Neuron (in vitro differentiated cells): Measurements from ENCODE around the gene UBR1.

ENCODE experiments used
- H2AFZ ChIP-seq: one replicate; pipeline ENCODE4 v1.6.1; 2013; ENCODE audit warnings: low read depth, mild to moderate bottlenecking, inconsistent platforms, low read length, moderate library complexity
- H3K27me3 ChIP-seq: one replicate; pipeline ENCODE4 v1.6.1; 2013; ENCODE audit warnings: low read length; ENCODE audit not compliant: insufficient read depth
- H3K36me3 ChIP-seq: one replicate; pipeline ENCODE4 v1.6.1; 2013; ENCODE audit warnings: low read length; ENCODE audit not compliant: insufficient read depth
- H3K4me1 ChIP-seq: one replicate; pipeline ENCODE4 v1.6.1; 2013; ENCODE audit warnings: low read length; ENCODE audit not compliant: insufficient read depth
- H3K4me3 ChIP-seq: 2 replicates; pipeline ENCODE4 v1.5.1; 2013; ENCODE audit warnings: mild to moderate bottlenecking, low read length, moderate library complexity
- H3K9me3 ChIP-seq: one replicate; pipeline ENCODE4 v1.6.1; 2013; ENCODE audit warnings: low read length

The UBR1 gene

GRCh38 chr15:43102187-43102586, 3.7 kb downstream of the UBR1 start:
- H3K27me3 ChIP-seq: no peaks in the 10 kb centered on the region
- H3K9me3 ChIP-seq: peaks cover 4% of the 10 kb centered on the region
- no peak overlapping the region for H3K4me3 ChIP-seq
- peaks cover 54% of the 10 kb centered on the region for H3K36me3 ChIP-seq
- H3K4me1 ChIP-seq: peaks cover 14% of the 10 kb centered on the region
- no peak overlapping the region for H2AFZ ChIP-seq

- H3K4me1 ChIP-seq: peaks cover 14% of the 10 kb centered on the region
- no peaks in the 10 kb centered on the region for H3K27me3 ChIP-seq
- H3K36me3 ChIP-seq: peaks cover 54% of the 10 kb centered on the region
- H3K9me3 ChIP-seq: peaks cover 4% of the 10 kb centered on the region
- no peak overlapping the region for H3K4me3 ChIP-seq
- H2AFZ ChIP-seq: no peak overlapping the region
Measured at GRCh38 chr15:43100971-43101370, 4.9 kb downstream of the UBR1 start.

GRCh38 chr15:43099105-43099845, 6.6 kb downstream of the UBR1 start:
- peaks cover 55% of the 10 kb centered on the region for H3K36me3 ChIP-seq
- H3K4me1 ChIP-seq: peaks cover 8% of the 10 kb centered on the region
- H3K4me3 ChIP-seq: no peak overlapping the region
- peaks cover 4% of the 10 kb centered on the region for H3K9me3 ChIP-seq
- H2AFZ ChIP-seq: no peak overlapping the region
- H3K27me3 ChIP-seq: no peaks in the 10 kb centered on the region

- Histone ChIP-seq H3K9me3 (peaks cover 4% of the 10 kb centered on the region), H2AFZ (no peak overlapping the region), H3K4me1 (no peaks in the 10 kb centered on the region), H3K36me3 (peaks cover 38% of the 10 kb centered on the region), H3K27me3 (no peaks in the 10 kb centered on the region), H3K4me3 (no peak overlapping the region)
Measured at GRCh38 chr15:43096411-43096810, 9.4 kb downstream of the UBR1 start.

- Histone ChIP-seq H3K27me3 (no peaks in the 10 kb centered on the region), H3K4me3 (no peak overlapping the region), H2AFZ (no peak overlapping the region), H3K9me3 (no peaks in the 10 kb centered on the region), H3K36me3 (peaks cover 32% of the 10 kb centered on the region), H3K4me1 (no peaks in the 10 kb centered on the region)
Measured at GRCh38 chr15:43095708-43096347, 10.0 kb downstream of the UBR1 start.

- no peaks in the 10 kb centered on the region for H3K4me1 ChIP-seq
- H3K9me3 ChIP-seq: no peaks in the 10 kb centered on the region
- no peaks in the 10 kb centered on the region for H3K27me3 ChIP-seq
- peaks cover 28% of the 10 kb centered on the region for H3K36me3 ChIP-seq
- no peak overlapping the region for H2AFZ ChIP-seq
- no peak overlapping the region for H3K4me3 ChIP-seq
Measured at GRCh38 chr15:43095243-43095642, 10.6 kb downstream of the UBR1 start.

GRCh38 chr15:43094416-43095030, 11.3 kb downstream of the UBR1 start:
- H3K4me1 ChIP-seq: no peaks in the 10 kb centered on the region
- H3K27me3 ChIP-seq: no peaks in the 10 kb centered on the region
- H3K9me3 ChIP-seq: no peaks in the 10 kb centered on the region
- peaks cover 26% of the 10 kb centered on the region for H3K36me3 ChIP-seq
- no peak overlapping the region for H2AFZ ChIP-seq
- H3K4me3 ChIP-seq: no peak overlapping the region

- Histone ChIP-seq H3K9me3 (no peaks in the 10 kb centered on the region), H3K27me3 (no peaks in the 10 kb centered on the region), H2AFZ (no peak overlapping the region), H3K4me3 (no peak overlapping the region), H3K4me1 (no peaks in the 10 kb centered on the region), H3K36me3 (peaks cover 16% of the 10 kb centered on the region)
Measured at GRCh38 chr15:43093026-43093425, 12.8 kb downstream of the UBR1 start.

- H3K36me3 ChIP-seq: peaks cover 9% of the 10 kb centered on the region
- no peak overlapping the region for H3K4me3 ChIP-seq
- no peaks in the 10 kb centered on the region for H3K27me3 ChIP-seq
- no peaks in the 10 kb centered on the region for H3K4me1 ChIP-seq
- H3K9me3 ChIP-seq: no peaks in the 10 kb centered on the region
- no peak overlapping the region for H2AFZ ChIP-seq
Measured at GRCh38 chr15:43091859-43092258, 14.0 kb downstream of the UBR1 start.

GRCh38 chr15:43086551-43086950, 19.3 kb downstream of the UBR1 start:
- H3K27me3 ChIP-seq: no peaks in the 10 kb centered on the region
- H3K36me3 ChIP-seq: peaks cover 36% of the 10 kb centered on the region
- no peaks in the 10 kb centered on the region for H3K4me1 ChIP-seq
- H2AFZ ChIP-seq: no peak overlapping the region
- peaks cover 1% of the 10 kb centered on the region for H3K9me3 ChIP-seq
- H3K4me3 ChIP-seq: no peak overlapping the region

- Histone ChIP-seq H3K4me3 (no peak overlapping the region), H2AFZ (no peak overlapping the region), H3K36me3 (peaks cover 42% of the 10 kb centered on the region), H3K4me1 (no peaks in the 10 kb centered on the region), H3K27me3 (no peaks in the 10 kb centered on the region), H3K9me3 (peaks cover 1% of the 10 kb centered on the region)
Measured at GRCh38 chr15:43085921-43086320, 19.9 kb downstream of the UBR1 start.

- Histone ChIP-seq H3K4me1 (no peaks in the 10 kb centered on the region), H3K36me3 (peaks cover 61% of the 10 kb centered on the region), H2AFZ (no peak overlapping the region), H3K4me3 (no peak overlapping the region), H3K27me3 (no peaks in the 10 kb centered on the region), H3K9me3 (peaks cover 1% of the 10 kb centered on the region)
Measured at GRCh38 chr15:43082509-43082908, 23.3 kb downstream of the UBR1 start.

GRCh38 chr15:43081283-43081682, 24.6 kb downstream of the UBR1 start:
- H3K4me3 ChIP-seq: no peak overlapping the region
- H3K9me3 ChIP-seq: peaks cover 1% of the 10 kb centered on the region
- no peak overlapping the region for H2AFZ ChIP-seq
- H3K27me3 ChIP-seq: no peaks in the 10 kb centered on the region
- H3K4me1 ChIP-seq: no peaks in the 10 kb centered on the region
- H3K36me3 ChIP-seq: peaks cover 61% of the 10 kb centered on the region
